Suprapubic skin (tissue), 4 donors: Measurements from ENCODE around the gene SNAPC4.

Experiments used
- CTCF ChIP-seq, 2 donors: fragments of 200-600 bp in 1 of 2; fragments of 450-650 bp in 1 of 2; sonication (generic) in 1 of 2; IDR thresholded peaks; one replicate each; pipeline ENCODE4 v1.5.1; 2016 to 2019; ENCODE audit warnings: antibody characterized with exemption in 2 of 2, mild to moderate bottlenecking in 1 of 2, moderate library complexity in 1 of 2
- EP300 ChIP-seq: sonication (generic); formaldehyde crosslinking; IDR thresholded peaks from one replicate; pipeline ENCODE4 v1.6.1; 2017; ENCODE audit warnings: antibody characterized with exemption
- POLR2A ChIP-seq, 2 donors: fragments of 450-650 bp; IDR thresholded peaks; one replicate each; pipeline ENCODE4 v1.6.1; 2017; ENCODE audit warnings: antibody characterized with exemption in 2 of 2, mild to moderate bottlenecking in 2 of 2, moderate library complexity in 2 of 2
- POLR2AphosphoS5 ChIP-seq, 3 donors: sonication (generic); formaldehyde crosslinking; IDR thresholded peaks; one replicate each; pipeline ENCODE4 v1.6.1; 2017; ENCODE audit warnings: antibody characterized with exemption in 3 of 3

- TF ChIP-seq POLR2AphosphoS5 (IDR thresholded peaks at IDR 0.05) (no peak), POLR2A (IDR thresholded peaks at IDR 0.05) (no peak), CTCF (IDR thresholded peaks at IDR 0.05) (peak; percentile 91 to 99), EP300 (no peak)
These were observed at the start of gene SNAPC4 for GRCh38 chr9:136400038-136400834.
